Spleen (tissue), 7 donors: ENCODE measurements around the gene ATXN1.

Experiments
- POLR2A ChIP-seq, 3 donors: fragments of 450-650 bp; IDR thresholded peaks; one replicate each; pipeline ENCODE4 v1.5.1; 2017; ENCODE audit warnings: antibody characterized with exemption in 3 of 3, mild to moderate bottlenecking in 1 of 3
- POLR2AphosphoS5 ChIP-seq, 3 donors: sonication (generic); formaldehyde crosslinking; IDR thresholded peaks; one replicate each; pipeline ENCODE4 v1.5.1; 2017; ENCODE audit warnings: antibody characterized with exemption in 3 of 3
- TF ChIP-seq, protein P1 (sequence below), 11 experiments: fragments of 200-600 bp in 7 of 11; fragments of 450-650 bp in 4 of 11; sonication (generic) in 4 of 11; IDR thresholded peaks in 8 of 11; conservative IDR thresholded peaks in 3 of 11; 1 replicate in 7 of 11; 2 replicates in 4 of 11; pipeline versions ENCODE4 v1.4.0 to v1.8.0; 2016 to 2021; ENCODE audit warnings: antibody characterized with exemption in 11 of 11, inconsistent platforms in 4 of 11, mild to moderate bottlenecking in 1 of 11
- donor health status: DM: no; HTN: no; CAD: no; lungs with moderate emphysema.
- donor health status: DM: no; HTN: no; CAD: no.
- donor health status: DM: no; HTN: no; CAD: no.

DNA sequence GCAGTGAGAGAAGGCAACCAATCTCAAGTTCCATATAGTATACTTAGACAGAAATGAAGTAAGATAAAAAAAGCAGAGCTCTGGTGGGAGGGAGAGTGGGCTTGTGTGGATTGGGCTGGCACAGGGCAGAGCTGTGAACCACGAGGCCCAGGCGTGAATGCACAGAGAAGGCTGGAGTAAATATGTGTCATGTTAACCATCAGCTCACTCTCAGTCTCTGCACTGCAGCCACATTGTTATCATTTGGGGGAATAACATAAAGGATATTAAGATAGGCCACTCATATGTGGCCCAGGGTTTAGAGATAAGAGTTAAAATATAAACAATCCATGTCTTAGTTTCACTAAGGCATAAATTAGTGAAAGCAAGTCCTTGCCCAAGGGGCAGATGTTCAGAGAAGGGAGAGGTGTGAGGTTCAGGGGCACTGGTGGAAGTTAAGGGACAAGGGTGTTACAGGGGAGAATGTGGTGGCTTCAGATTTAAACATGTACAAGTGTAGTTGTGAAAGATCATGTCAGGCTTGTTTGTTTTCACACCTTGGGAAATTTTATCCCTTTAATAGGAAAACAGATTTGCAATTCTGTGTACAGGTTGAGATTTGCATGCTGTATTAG, 508.5 kb downstream of the ATXN1 start:
- TF ChIP-seq POLR2AphosphoS5 (IDR thresholded peaks at IDR 0.05) (no peak), POLR2A (IDR thresholded peaks at IDR 0.05) (no peak)
- TF ChIP-seq, protein P1, sequence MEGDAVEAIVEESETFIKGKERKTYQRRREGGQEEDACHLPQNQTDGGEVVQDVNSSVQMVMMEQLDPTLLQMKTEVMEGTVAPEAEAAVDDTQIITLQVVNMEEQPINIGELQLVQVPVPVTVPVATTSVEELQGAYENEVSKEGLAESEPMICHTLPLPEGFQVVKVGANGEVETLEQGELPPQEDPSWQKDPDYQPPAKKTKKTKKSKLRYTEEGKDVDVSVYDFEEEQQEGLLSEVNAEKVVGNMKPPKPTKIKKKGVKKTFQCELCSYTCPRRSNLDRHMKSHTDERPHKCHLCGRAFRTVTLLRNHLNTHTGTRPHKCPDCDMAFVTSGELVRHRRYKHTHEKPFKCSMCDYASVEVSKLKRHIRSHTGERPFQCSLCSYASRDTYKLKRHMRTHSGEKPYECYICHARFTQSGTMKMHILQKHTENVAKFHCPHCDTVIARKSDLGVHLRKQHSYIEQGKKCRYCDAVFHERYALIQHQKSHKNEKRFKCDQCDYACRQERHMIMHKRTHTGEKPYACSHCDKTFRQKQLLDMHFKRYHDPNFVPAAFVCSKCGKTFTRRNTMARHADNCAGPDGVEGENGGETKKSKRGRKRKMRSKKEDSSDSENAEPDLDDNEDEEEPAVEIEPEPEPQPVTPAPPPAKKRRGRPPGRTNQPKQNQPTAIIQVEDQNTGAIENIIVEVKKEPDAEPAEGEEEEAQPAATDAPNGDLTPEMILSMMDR (IDR thresholded peaks at IDR 0.05 in 8 of 11, conservative IDR thresholded peaks at IDR 0.05 in 3 of 11): no peak
